ENCODE measurements around the gene LRMDA.

GRCh38 chr10:75956624-75957023 lies 525.2 kb downstream of the LRMDA start:
- TF ChIP-seq CTCF (conservative IDR thresholded peaks at IDR 0.05; ENCODE audit: low read length) (no peak), EZH2phosphoT487 (IDR thresholded peaks at IDR 0.05; ENCODE audit: borderline replicate concordance) (no peak)

Measured in Loucy (cell line).